GM13976 (cell line): ENCODE data around the gene ATP5PB.

Source experiments
- DNase-seq: peaks from one replicate; pipeline ENCODE4 v3.0.0; 2012; ENCODE audit warnings: low spot score
- CTCF ChIP-seq: IDR thresholded peaks from 2 replicates; pipeline ENCODE4 v1.5.1; 2012; ENCODE audit warnings: borderline replicate concordance, mild to moderate bottlenecking; ENCODE audit not compliant: insufficient read depth; ENCODE audit errors: extremely low read depth, missing control alignments, control extremely low read depth
- in situ Hi-C: fragments of 300-500 bp; cut with MboI; formaldehyde crosslinking; loops from one replicate; pipeline ENCODE4 v1.12.0; 2022; ENCODE audit warnings: low sequenced_read_pairs, mixed read lengths, inconsistent platforms; ENCODE audit not compliant: unreplicated experiment

Gene ATP5PB

GRCh38 chr1:111448918-111449702 lies at the start of gene ATP5PB, which contains the start of gene WDR77:
TSS of gene ATP5PB (plus strand) at chr1:111449464. CDS start at chr1:111449542, 78 bp downstream.
TSS of gene WDR77 (minus strand) at chr1:111449256. CDS start at chr1:111449169, 87 bp downstream.
- in situ Hi-C loops: no loop called here
- no peak for TF ChIP-seq CTCF
- DNase-seq: peak; percentile 98

GRCh38 chr1:111399792-111400610 lies 49.3 kb upstream of the ATP5PB start:
- in situ Hi-C loops: loop anchor here (10.0 kb wide), 1 partner anchor 175 kb away; the partner anchor contains the start of gene CHI3L2
- TF ChIP-seq CTCF: peak; percentile 28
- DNase-seq: peak; percentile 37

GRCh38 chr1:111402083-111402482 lies 47.2 kb upstream of the ATP5PB start:
- TF ChIP-seq CTCF: no peak
- in situ Hi-C loops: no loop called here
- DNase-seq: no peak

GRCh38 chr1:111404588-111404987 lies 44.7 kb upstream of the ATP5PB start:
- no peak for DNase-seq
- TF ChIP-seq CTCF: no peak
- in situ Hi-C loops: no loop called here

GRCh38 chr1:111406321-111406768 lies 42.9 kb upstream of the ATP5PB start:
- no peak for TF ChIP-seq CTCF
- in situ Hi-C loops: no loop called here
- DNase-seq: peak; percentile 52

GRCh38 chr1:111407301-111407700 lies 42.0 kb upstream of the ATP5PB start:
- DNase-seq: no peak
- in situ Hi-C loops: no loop called here
- TF ChIP-seq CTCF: no peak
